T-helper 1 cell treated with Interleukin-12 subunit alpha and Interleukin-12 subunit beta and Interleukin-4 antibody, amounts not matched to agents 30 μg/mL and 1 μg/mL, for 36 hours (primary cell): Measurements from ENCODE around the gene SLC26A2.

Experiments
- H3K27ac Mint-ChIP-seq: one replicate; pipeline ENCODE4 v1.8.0; 2021; ENCODE audit warnings: mild to moderate bottlenecking, mixed read lengths
- H3K27me3 Mint-ChIP-seq: one replicate; pipeline ENCODE4 v1.8.0; 2021; ENCODE audit warnings: low read depth, mixed read lengths
- H3K36me3 Mint-ChIP-seq: one replicate; pipeline ENCODE4 v1.8.0; 2021; ENCODE audit warnings: low read depth, mixed read lengths
- H3K4me1 Mint-ChIP-seq: one replicate; pipeline ENCODE4 v1.8.0; 2021; ENCODE audit warnings: low read depth, mixed read lengths
- H3K4me3 Mint-ChIP-seq: one replicate; pipeline ENCODE4 v1.8.0; 2021; ENCODE audit warnings: mild to moderate bottlenecking, moderate library complexity, mixed read lengths
- H3K9me3 Mint-ChIP-seq: one replicate; pipeline ENCODE4 v1.8.0; 2021; ENCODE audit warnings: mixed read lengths

The SLC26A2 gene

DNA sequence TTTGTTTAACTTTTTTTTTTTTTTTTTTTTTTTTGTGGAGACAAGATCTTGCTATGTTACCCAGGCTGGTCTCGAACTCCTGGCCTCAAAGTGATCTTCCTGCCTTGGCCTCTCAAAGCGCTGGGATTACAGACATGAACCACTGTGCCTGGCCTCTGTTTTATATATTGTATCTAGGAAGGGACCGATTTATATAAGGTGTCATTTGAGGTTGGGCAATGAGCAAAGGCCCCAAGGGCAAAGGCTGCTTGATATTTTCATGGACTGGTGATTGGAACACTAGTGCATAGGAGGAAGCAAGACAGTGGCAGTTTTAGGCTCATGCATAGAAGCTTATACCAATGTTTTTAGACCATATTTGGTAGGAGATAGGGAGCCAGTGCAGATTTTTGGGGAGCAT, 3.2 kb downstream of the SLC26A2 start:
- Mint-ChIP-seq H3K9me3 (no peaks in the 10 kb centered on the region), H3K4me3 (no peak overlapping the region), H3K27ac (no peak overlapping the region), H3K27me3 (no peaks in the 10 kb centered on the region), H3K4me1 (peaks cover 27% of the 10 kb centered on the region), H3K36me3 (peaks cover 3% of the 10 kb centered on the region)

DNA sequence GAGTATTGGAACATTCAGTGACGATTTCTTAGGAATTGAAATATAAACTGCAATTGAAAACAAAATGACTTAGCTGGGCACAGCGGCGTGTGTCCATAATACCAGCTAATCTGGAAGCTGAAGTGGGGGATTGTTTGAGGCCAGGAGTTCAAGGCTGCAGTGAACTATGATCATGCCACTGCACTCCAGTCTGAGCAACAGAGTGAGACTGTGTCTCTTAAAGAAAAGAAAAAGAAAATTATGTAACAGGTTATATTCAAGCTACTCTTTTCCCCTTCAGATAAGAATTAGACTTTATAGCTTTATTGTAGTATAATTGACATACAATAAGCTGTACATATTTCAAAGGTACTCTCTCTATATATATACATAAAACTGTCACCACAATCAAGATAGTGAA, 6.4 kb downstream of the SLC26A2 start:
- Mint-ChIP-seq H3K4me3 (no peak overlapping the region), H3K27ac (no peak overlapping the region), H3K36me3 (peaks cover 8% of the 10 kb centered on the region), H3K4me1 (peaks cover 9% of the 10 kb centered on the region), H3K27me3 (no peaks in the 10 kb centered on the region), H3K9me3 (no peaks in the 10 kb centered on the region)

DNA sequence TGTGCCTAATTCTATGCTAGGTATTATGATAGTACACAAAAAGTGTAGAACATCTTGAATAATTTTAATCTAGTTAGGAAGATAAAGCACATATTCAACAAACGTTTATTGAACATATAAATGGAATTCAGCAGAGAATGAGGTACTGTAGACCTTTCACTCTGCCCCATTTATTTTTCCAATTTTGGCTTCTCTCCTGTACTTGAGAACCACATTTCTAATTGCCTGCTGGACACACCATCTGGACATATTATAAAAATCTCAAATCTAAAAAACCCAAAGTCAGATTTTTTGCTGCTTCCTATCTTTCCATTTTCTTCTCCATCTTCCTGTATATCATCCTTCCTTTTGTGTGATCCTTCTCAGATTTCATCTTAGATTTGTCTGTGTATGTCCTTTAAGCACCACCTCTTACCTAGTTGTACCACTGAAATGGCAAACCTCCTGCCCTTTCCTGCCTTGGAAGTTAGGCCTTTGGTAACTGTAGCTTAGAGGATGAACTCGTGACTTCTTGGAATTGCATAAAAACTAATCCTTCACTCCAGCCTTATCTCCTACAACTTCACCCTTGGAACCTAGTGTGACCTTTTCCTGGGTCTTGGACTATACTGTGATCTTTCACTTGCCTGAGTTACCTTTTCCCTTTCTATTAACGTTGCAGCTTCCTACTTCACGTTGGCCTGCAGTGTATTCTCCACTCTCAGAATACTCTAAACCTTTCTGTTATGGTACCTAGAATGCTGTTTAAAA, 8.8 kb downstream of the SLC26A2 start:
- H3K36me3 Mint-ChIP-seq, result peaks cover 6% of the 10 kb centered on the region
- no peak overlapping the region for H3K4me3 Mint-ChIP-seq
- H3K9me3 Mint-ChIP-seq, result no peaks in the 10 kb centered on the region
- H3K27ac Mint-ChIP-seq, result no peak overlapping the region
- no peaks in the 10 kb centered on the region for H3K27me3 Mint-ChIP-seq
- no peaks in the 10 kb centered on the region for H3K4me1 Mint-ChIP-seq

DNA sequence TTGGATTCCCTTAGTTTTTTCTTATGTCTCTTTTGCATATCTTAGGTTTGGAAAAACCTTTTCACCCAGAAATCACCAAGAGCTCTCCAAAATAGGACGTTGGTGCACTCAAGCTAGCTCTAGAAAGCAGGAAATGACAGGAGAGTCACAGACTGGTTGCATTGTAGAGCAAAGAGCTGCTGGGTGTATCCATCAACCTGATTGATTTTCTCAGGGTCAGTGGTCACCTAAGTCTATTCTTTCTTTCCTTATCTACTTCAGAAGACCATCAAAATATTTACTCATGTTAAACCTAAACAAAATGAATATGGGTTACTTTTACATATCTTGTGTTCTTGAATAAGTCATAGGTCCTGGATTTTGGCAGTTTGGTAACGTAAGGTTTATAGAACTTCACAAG, 14.9 kb downstream of the SLC26A2 start:
- Mint-ChIP-seq H3K27me3 (no peaks in the 10 kb centered on the region), H3K27ac (no peak overlapping the region), H3K36me3 (peaks cover 6% of the 10 kb centered on the region), H3K4me3 (no peak overlapping the region), H3K9me3 (no peaks in the 10 kb centered on the region), H3K4me1 (no peaks in the 10 kb centered on the region)

DNA sequence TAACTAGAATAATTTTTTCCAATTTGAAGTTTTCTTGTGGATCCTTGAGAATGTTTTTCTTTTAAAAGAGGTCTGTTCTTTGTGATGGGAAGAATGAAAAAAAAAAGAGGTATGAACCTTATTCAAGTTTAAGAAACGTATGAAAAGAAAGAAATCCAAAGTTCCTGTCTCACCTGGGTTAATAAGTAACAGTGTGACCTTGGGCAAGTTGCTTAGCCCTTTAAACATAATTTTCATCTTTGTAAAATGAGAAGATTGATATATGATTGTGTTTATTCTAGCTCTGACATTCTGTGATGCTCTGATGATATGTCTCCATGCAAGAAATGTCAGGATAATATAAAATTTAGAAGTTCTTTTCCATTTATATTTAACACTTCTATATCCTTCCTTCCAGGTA, 19.3 kb downstream of the SLC26A2 start:
- no peaks in the 10 kb centered on the region for H3K27me3 Mint-ChIP-seq
- no peaks in the 10 kb centered on the region for H3K4me1 Mint-ChIP-seq
- no peaks in the 10 kb centered on the region for H3K9me3 Mint-ChIP-seq
- no peak overlapping the region for H3K4me3 Mint-ChIP-seq
- H3K27ac Mint-ChIP-seq, result no peak overlapping the region
- H3K36me3 Mint-ChIP-seq, result peaks cover 18% of the 10 kb centered on the region

DNA sequence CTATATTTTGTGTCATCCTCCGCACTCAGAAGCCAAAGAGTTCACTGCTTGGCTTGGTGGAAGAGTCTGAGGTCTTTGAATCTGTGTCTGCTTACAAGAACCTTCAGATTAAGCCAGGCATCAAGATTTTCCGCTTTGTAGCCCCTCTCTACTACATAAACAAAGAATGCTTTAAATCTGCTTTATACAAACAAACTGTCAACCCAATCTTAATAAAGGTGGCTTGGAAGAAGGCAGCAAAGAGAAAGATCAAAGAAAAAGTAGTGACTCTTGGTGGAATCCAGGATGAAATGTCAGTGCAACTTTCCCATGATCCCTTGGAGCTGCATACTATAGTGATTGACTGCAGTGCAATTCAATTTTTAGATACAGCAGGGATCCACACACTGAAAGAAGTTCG, 20.6 kb downstream of the SLC26A2 start:
- H3K27me3 Mint-ChIP-seq, result no peaks in the 10 kb centered on the region
- no peaks in the 10 kb centered on the region for H3K9me3 Mint-ChIP-seq
- H3K4me1 Mint-ChIP-seq, result no peaks in the 10 kb centered on the region
- peaks cover 18% of the 10 kb centered on the region for H3K36me3 Mint-ChIP-seq
- no peak overlapping the region for H3K4me3 Mint-ChIP-seq
- no peak overlapping the region for H3K27ac Mint-ChIP-seq

DNA sequence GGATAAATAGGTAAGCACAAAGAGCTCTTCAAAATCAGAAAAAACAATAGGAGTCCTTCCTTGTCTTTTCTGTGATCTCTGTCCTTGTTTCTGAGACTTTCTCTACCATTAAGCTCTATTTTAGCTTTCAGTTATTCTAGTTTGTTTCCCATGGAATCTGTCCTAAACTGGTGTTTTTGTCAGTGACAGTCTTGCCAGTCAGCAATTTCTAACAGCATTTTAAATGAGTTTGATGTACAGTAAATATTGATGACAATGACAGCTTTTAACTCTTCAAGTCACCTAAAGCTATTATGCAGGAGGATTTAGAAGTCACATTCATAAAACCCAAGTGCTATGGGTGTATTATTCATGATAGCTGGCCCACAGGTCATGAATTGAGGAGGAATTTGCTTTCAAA, 21.9 kb downstream of the SLC26A2 start:
- Mint-ChIP-seq H3K27me3 (no peaks in the 10 kb centered on the region), H3K36me3 (peaks cover 17% of the 10 kb centered on the region), H3K27ac (no peak overlapping the region), H3K9me3 (no peaks in the 10 kb centered on the region), H3K4me3 (no peak overlapping the region), H3K4me1 (no peaks in the 10 kb centered on the region)

DNA sequence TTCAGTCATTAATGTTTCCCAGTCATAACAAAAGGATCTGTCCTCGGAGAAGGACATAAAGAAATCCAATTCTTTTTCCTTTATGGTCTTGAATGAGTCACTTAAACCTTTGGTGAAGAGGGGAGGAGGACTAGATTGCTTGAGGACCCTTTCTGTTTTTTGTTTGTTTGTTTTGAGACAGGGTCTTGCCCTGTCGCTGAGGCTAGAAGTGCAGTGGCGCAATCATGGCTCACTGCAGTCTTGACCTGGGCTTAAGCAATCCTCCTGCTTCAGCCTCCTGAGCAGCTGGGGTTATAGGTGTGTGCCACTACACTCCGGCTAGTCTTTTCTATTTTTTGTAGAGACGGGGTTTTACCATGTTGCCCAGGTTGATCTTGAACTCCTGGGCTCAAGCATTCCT, 27.6 kb downstream of the SLC26A2 start:
- Mint-ChIP-seq H3K4me1 (peaks cover 2% of the 10 kb centered on the region), H3K9me3 (no peaks in the 10 kb centered on the region), H3K36me3 (no peaks in the 10 kb centered on the region), H3K4me3 (no peak overlapping the region), H3K27me3 (no peaks in the 10 kb centered on the region), H3K27ac (no peak overlapping the region)

DNA sequence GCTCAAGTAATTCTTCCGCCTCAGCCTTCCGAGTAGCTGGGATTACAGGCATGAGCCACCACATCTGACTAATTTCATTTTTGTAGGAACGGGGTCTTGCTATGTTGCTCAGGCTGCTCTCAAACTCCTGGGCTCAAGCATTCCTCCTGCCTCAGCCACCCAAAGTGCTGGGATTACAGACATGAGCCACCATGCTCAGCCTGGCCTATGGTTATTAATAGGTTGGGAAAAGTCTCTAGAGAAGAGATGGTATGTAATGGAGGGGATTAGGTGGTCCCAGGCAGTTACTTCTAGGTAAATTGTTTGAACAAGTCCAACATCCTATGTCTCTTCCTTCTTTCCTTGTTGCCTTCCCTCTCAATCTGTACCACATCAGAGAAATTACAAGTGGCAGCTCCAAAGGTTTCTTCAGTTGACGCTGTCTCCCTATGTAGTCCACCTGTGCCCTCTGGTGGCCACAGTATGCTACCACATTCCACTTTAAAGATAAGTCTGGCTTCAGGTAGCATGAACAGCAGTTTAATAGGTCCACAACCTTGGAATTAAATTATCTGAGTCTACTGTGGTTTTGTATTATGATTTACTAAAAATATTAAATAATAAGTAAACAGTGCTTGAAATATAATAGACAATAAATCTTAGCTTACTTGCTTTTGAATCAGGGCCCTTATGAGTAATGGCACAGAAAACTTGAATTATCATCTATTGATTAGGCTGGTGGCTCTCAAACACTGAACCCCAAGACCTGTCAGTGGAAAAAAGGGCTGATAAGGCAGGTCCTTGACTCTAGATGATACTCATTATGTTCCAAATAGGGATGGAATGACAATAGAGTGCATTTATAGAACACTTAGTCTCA, 30.2 kb downstream of the SLC26A2 start:
- H3K4me1 Mint-ChIP-seq, result peaks cover 2% of the 10 kb centered on the region
- H3K4me3 Mint-ChIP-seq, result no peak overlapping the region
- H3K36me3 Mint-ChIP-seq, result no peaks in the 10 kb centered on the region
- no peak overlapping the region for H3K27ac Mint-ChIP-seq
- no peaks in the 10 kb centered on the region for H3K27me3 Mint-ChIP-seq
- no peaks in the 10 kb centered on the region for H3K9me3 Mint-ChIP-seq

DNA sequence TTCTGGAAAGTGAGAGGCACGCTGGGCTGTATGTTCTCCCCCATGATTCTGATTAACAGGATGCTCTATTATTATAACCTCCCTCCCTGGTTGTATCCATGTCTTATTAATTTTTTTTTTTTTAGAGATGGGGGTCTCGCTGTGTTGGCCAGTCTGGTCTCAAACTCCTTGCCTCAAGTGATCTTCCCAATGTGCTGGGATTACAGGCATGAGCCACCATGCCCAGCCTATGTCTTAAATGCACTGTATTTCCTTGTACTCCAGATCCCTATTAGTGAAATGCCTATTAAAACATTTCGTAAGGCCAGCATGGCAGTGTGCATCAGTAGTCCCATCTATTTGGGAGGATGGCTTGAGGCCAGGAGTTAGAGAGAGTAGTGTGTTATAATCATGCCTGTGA, 32.9 kb downstream of the SLC26A2 start:
- Mint-ChIP-seq H3K27me3 (no peaks in the 10 kb centered on the region), H3K27ac (no peak overlapping the region), H3K36me3 (no peaks in the 10 kb centered on the region), H3K4me3 (no peak overlapping the region), H3K9me3 (no peaks in the 10 kb centered on the region), H3K4me1 (peaks cover 2% of the 10 kb centered on the region)

DNA sequence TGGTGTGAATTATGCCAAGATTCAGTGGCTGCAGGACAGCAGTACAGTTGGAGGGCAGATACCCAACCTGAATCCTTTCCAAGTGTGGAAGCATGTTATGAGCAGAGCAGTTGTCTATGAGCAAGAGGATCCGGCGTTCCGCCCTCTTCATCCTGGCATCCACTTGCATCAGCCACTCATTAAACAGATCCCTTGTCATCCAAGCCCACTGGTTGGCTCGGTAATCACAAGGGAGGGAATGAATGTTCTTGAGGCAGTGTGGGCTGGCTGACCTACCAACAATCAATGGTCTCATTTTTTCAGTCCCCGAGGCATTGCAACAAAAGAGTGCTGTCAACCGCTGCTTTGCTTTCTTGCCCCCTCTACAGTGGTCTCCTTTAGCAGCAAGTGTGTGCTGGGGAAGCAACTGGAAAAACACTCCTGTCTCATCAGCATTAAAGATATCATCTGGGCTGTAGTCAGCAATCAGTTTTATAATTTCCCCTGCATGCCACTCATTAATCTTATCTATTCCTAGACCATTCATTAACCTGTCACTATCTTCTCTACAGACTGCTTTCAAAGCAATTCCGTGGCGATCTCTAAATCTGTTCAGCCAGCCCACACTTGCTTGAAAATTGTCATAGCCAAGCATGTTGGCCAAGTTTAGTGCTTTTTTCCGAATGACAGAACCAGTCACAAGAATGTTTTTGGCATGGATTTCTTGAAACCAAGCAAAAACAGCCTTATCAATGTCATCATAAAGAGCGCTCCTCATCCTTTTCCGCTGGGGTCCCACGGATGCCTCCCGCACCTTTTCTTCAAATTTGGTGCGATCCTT, 35.0 kb downstream of the SLC26A2 start:
- Mint-ChIP-seq H3K27ac (no peak overlapping the region), H3K4me3 (no peak overlapping the region), H3K9me3 (no peaks in the 10 kb centered on the region), H3K36me3 (no peaks in the 10 kb centered on the region), H3K4me1 (peaks cover 14% of the 10 kb centered on the region), H3K27me3 (no peaks in the 10 kb centered on the region)

DNA sequence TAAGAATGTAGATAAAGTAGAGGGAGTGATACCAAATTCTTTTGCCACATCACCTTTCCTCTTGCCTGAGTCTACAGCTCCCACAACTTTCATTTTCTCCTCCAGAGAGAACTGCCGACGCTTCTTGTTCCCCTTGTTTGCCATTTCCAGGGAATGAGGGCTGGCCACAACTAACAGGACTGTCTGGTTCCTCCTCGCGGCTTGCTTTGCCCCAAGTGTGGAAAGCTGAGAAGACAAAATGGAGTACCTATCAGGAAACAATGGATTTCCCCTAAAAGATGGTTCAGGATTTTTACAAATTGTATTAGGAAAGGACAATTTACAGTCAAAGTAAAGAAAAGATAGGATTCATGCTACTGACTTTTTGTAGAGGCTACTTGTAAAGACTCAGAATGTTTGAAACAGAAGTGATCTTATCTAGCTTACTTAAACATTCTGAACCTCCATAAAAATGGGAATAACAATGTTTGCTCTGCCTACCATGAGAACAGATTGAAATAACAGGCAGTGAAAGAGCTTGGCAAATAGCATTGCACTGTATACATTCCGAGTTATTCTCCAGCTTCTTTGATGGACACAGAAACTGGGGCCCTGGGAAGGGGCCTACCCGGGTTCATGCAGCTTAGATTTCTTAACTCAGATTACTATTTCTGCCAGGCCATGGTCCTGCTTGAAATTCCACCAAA, 35.8 kb downstream of the SLC26A2 start:
- H3K27ac Mint-ChIP-seq, result no peak overlapping the region
- no peak overlapping the region for H3K4me3 Mint-ChIP-seq
- H3K4me1 Mint-ChIP-seq, result peaks cover 12% of the 10 kb centered on the region
- no peaks in the 10 kb centered on the region for H3K9me3 Mint-ChIP-seq
- H3K36me3 Mint-ChIP-seq, result no peaks in the 10 kb centered on the region
- H3K27me3 Mint-ChIP-seq, result no peaks in the 10 kb centered on the region

DNA sequence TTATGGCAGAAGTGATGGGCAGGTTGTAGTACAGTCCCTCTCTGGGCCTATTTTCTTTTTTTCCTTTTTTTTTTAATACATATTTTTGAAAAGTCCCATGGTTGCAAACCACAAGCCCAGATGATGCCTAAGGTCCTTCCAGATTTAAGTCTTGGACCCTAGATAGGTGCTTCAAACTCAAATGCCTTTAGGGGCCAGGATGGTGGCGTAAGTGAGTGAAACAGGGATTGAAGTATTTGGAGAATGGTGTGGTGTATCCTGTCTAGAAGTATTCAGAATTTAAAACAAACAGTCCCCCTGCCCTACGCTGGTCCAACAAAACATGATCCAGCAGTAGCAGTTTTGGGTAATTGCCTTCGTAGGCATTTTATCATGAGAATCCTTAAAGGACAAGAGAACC, 37.7 kb downstream of the SLC26A2 start:
- peaks cover 9% of the 10 kb centered on the region for H3K36me3 Mint-ChIP-seq
- no peaks in the 10 kb centered on the region for H3K27me3 Mint-ChIP-seq
- H3K9me3 Mint-ChIP-seq, result no peaks in the 10 kb centered on the region
- no peak overlapping the region for H3K4me3 Mint-ChIP-seq
- H3K27ac Mint-ChIP-seq, result no peak overlapping the region
- H3K4me1 Mint-ChIP-seq, result peaks cover 27% of the 10 kb centered on the region

DNA sequence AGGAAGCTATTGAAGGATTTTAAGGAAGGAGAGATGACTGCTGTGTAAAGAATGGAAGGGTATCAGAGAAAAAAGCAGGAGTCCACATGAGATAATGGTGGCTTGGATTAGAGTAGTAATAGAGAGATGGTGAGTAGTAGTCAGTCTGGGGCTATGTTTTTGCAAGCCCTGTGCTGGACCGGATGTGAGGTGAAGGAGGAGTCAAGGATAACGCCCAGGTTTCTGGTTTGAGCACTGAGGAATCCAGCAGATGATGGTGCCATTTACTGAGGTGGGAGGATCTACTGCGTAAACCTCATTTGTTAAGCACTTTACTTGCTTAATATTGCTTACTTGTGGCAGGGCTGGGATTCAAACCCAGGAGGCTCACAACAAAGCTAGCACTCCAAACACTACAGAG, 38.8 kb downstream of the SLC26A2 start:
- H3K36me3 Mint-ChIP-seq, result peaks cover 13% of the 10 kb centered on the region
- peak overlapping the region; percentile 85 for H3K4me3 Mint-ChIP-seq
- H3K27ac Mint-ChIP-seq, result peak overlapping the region; percentile 88
- H3K4me1 Mint-ChIP-seq, result peaks cover 32% of the 10 kb centered on the region
- no peaks in the 10 kb centered on the region for H3K27me3 Mint-ChIP-seq
- H3K9me3 Mint-ChIP-seq, result no peaks in the 10 kb centered on the region
